ENCODE data around the gene NPNT. TPM values are rescaled to one million over a fixed set of nuclear protein-coding genes. Genes with fewer than 3 reads are reported as not detected.

NPNT gene
- total RNA-seq, 1 donor from 2014 or later = 15.4 TPM

DNA sequence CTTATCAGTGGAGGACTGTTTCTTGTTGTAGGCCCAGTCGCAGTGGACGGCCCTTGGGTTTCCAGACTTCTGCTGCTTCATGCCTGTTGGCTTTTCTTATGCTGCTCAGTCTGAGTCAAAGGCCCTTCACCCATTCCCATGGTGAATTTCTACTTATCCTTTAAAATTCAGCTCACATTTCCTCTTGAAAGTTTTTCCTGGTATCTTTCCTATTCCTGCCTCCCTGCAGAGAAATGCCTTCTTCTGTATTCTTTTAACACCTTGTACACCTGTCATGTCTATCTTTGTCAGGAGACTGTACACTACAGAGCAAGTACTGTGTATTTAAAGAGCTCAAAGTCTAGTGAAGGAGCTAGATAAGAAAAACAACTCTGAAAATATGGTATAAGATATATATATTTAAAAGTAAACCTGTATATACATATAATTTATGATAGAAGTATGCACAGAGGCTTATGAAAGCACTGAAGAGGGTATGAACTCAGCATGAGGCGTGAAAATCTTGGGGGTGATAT, 22.0 kb downstream of the NPNT start:
- TF ChIP-seq, protein P1, sequence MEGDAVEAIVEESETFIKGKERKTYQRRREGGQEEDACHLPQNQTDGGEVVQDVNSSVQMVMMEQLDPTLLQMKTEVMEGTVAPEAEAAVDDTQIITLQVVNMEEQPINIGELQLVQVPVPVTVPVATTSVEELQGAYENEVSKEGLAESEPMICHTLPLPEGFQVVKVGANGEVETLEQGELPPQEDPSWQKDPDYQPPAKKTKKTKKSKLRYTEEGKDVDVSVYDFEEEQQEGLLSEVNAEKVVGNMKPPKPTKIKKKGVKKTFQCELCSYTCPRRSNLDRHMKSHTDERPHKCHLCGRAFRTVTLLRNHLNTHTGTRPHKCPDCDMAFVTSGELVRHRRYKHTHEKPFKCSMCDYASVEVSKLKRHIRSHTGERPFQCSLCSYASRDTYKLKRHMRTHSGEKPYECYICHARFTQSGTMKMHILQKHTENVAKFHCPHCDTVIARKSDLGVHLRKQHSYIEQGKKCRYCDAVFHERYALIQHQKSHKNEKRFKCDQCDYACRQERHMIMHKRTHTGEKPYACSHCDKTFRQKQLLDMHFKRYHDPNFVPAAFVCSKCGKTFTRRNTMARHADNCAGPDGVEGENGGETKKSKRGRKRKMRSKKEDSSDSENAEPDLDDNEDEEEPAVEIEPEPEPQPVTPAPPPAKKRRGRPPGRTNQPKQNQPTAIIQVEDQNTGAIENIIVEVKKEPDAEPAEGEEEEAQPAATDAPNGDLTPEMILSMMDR (conservative IDR thresholded peaks at IDR 0.05; ENCODE audit: low read depth, low read length) = no peak
- no peak for DNase-seq (ENCODE audit: low read depth)
- H3K4me3 ChIP-seq (ENCODE audit: low read depth, low read length) = no peak overlapping the region

DNA sequence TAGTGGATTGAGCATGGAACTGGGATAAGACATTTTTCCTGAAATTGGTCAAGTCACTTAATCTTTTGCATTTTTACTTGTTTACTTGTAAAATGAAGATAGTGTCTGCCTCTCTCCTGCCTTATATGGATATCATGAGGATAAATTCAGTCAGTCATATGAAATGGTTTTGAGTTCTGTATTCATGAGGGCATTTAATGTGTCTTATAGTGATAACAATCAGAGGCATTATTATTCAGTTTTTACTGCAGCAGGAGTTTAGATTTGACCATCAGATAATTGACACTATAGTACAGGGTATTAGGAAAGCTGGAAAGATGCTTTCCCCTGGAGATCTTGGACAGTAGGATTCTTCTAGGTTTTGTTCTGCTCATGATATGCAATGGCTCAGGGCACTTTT, 26.0 kb downstream of the NPNT start:
- H3K4me3 ChIP-seq (ENCODE audit: low read depth, low read length) = no peak overlapping the region
- no peak for DNase-seq (ENCODE audit: low read depth)
- TF ChIP-seq, protein P1 (conservative IDR thresholded peaks at IDR 0.05; ENCODE audit: low read depth, low read length) = no peak

DNA sequence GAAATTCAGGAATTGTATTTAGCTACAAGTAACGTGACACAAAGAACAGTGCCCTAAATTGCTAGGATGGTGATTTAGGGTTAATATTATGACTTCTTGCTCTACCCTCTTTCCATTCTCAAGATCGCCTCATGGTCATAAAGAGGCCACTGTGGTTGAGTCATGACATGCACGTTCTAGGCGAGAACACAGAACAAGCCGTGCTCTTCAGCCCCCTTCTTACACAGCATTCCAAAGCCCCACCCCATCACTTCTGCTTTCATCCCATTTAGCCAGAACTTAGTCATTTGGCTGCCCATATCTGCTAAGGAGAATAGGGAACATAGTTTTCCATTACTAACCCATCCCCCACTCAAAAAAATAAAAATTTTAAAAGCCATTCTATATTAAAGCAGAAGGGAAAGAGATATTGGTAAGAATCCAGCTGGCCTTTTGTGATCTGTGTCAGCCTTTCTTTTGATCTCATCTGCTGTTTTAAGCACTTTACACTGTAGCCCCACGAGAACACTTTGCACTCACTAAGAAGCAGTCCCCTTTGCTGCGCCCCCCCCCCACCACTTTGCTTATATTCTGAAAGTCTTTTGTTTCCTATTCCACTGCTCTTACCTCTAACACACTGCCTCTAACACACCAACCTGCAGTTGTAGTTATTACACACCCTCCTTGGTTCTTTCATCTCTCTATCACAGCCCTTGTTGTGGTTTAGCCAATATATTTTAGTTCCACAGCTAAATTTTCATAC, 28.4 kb downstream of the NPNT start:
- H3K4me3 ChIP-seq (ENCODE audit: low read depth, low read length) = no peak overlapping the region
- TF ChIP-seq, protein P1 (conservative IDR thresholded peaks at IDR 0.05; ENCODE audit: low read depth, low read length) = no peak
- DNase-seq (ENCODE audit: low read depth) = no peak

DNA sequence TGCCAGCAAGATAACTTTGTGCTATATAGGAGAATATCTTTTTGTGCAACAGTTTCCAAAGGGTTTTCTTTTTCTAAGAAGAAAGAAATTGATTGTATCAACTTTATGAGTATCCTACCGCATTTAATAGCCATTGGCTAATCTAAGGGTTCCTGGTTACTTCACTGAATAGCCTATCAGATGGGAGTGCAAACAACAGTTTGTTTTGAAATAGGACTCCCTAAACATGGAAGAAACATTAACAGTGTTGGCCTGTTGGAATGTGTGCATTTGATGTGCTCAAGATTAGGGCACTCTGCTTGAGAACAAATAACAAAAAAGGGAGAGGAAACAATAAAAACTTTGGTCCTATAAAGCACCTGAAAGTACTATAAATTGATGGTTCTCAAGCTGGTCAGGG, 29.1 kb downstream of the NPNT start:
- no peak overlapping the region for H3K4me3 ChIP-seq (ENCODE audit: low read depth, low read length)
- DNase-seq (ENCODE audit: low read depth) = no peak
- TF ChIP-seq, protein P1 (conservative IDR thresholded peaks at IDR 0.05; ENCODE audit: low read depth, low read length) = no peak

DNA sequence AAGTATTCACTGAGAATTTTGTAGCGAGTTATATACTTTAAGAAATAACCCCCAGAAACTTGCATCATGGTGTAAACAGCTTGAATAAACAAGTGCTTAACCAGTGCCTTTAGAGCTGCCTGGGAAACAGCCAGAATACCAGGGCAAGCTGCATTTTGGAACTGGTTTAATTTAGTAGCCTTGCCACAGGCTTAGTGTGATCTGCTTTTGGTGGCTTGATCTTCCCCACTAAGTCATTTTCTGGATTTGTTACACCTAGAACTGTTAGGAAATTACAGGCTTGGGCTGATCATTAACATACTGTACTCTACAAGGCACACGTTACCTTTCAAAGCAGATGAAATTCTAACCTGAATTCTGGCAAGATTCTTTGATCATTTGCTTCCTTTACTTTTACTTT, 35.4 kb downstream of the NPNT start:
- DNase-seq (ENCODE audit: low read depth) = no peak
- TF ChIP-seq, protein P1 (conservative IDR thresholded peaks at IDR 0.05; ENCODE audit: low read depth, low read length) = no peak
- H3K4me3 ChIP-seq (ENCODE audit: low read depth, low read length) = no peak overlapping the region

DNA sequence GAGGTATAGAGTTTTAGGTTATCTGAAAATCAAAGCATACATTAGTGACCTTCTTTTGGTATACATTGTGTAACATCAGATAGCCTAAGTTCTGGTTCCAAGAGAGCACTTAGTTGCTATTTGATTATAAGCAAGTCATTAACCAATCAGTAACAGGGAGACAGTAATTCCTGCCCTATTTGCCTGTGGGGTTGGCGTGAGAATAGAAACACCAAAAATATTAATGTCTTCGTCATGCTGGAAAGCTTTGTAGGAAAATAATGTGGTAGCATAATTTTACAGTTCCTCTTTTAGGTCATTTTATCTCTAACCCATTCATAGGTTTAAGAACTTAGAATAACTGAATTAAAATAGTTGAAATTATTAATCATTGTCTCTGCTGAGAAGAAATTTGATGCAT, 37.8 kb downstream of the NPNT start:
- no peak overlapping the region for H3K4me3 ChIP-seq (ENCODE audit: low read depth, low read length)
- TF ChIP-seq, protein P1 (conservative IDR thresholded peaks at IDR 0.05; ENCODE audit: low read depth, low read length) = no peak
- DNase-seq (ENCODE audit: low read depth) = no peak

DNA sequence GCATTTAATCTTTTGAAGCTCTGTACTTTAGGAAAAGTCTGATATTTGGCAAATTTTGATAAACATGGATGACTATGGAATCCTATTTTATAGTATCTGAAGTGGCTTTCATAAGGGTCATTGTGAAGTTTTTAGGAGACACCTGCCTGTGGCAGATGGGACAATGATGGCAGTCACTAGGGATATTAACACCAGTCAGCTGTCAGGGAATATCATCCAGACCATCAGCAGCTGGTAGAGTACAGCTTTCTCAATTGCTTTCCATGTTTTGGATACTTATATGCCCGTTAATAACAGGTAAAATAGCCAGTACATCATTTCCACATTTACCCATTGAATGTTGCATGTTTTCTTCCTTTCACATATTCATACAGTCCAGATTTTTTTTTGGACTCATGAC, 39.1 kb downstream of the NPNT start:
- no peak overlapping the region for H3K4me3 ChIP-seq (ENCODE audit: low read depth, low read length)
- DNase-seq (ENCODE audit: low read depth) = no peak
- TF ChIP-seq, protein P1 (conservative IDR thresholded peaks at IDR 0.05; ENCODE audit: low read depth, low read length) = no peak
